ENCODE results near the gene RTN4RL2. TPM values are rescaled to one million over a fixed set of nuclear protein-coding genes. Genes with fewer than 3 reads are reported as not detected.
A peak's percentile ranks its signal among the peaks of the same experiment; 100 is the strongest.

RTN4RL2 gene
- total RNA-seq, 4 donors from 2014 or later = 1.2 TPM; not detected in 3

GRCh38 chr11:57457643-57458023 is 2.7 kb upstream of the RTN4RL2 start:
- DNase-seq = no peak
- no peak for TF ChIP-seq POLR2A (IDR thresholded peaks at IDR 0.05)
- TF ChIP-seq CTCF (IDR thresholded peaks at IDR 0.05) = no peak
- H3K36me3 ChIP-seq = no peaks in the 10 kb centered on the region
- H3K4me1 ChIP-seq = peaks cover 9 to 37% (median 28%) of the 10 kb centered on the region in 4 donors
- H3K27me3 ChIP-seq = peaks cover 0 to 10% of the 10 kb centered on the region in 2 donors
- no peak overlapping the region for H3K27ac ChIP-seq
- no peak overlapping the region for H3K4me3 ChIP-seq
- no peaks in the 10 kb centered on the region for H3K9me3 ChIP-seq

- Histone ChIP-seq H3K9me3 (no peaks in the 10 kb centered on the region), H3K4me3 (peak overlapping the region; percentile 24 to 56 (median 46)), H3K36me3 (no peaks in the 10 kb centered on the region), H3K4me1 (peaks cover 9 to 37% (median 28%) of the 10 kb centered on the region in 4 donors), H3K27ac (no peak overlapping the region), H3K27me3 (peaks cover 0 to 10% of the 10 kb centered on the region in 2 donors)
- no peak for DNase-seq
- TF ChIP-seq POLR2A (IDR thresholded peaks at IDR 0.05) (no peak), CTCF (IDR thresholded peaks at IDR 0.05) (no peak)
These were observed 2.3 kb upstream of the RTN4RL2 start for GRCh38 chr11:57458060-57458409.

- H3K36me3 ChIP-seq = no peaks in the 10 kb centered on the region
- peak; percentile 43 to 69 (median 67) for DNase-seq
- H3K27ac ChIP-seq = no peak overlapping the region
- H3K4me1 ChIP-seq = peaks cover 9 to 37% (median 28%) of the 10 kb centered on the region in 4 donors
- TF ChIP-seq POLR2A (IDR thresholded peaks at IDR 0.05) (no peak), CTCF (IDR thresholded peaks at IDR 0.05) (peak; percentile 45 to 86 (median 56))
- H3K9me3 ChIP-seq = no peaks in the 10 kb centered on the region
- H3K27me3 ChIP-seq = peaks cover 0 to 10% of the 10 kb centered on the region in 2 donors
- H3K4me3 ChIP-seq = peak overlapping the region; percentile 24 to 56 (median 46)
These were observed 1.7 kb upstream of the RTN4RL2 start for GRCh38 chr11:57458410-57459163.

GRCh38 chr11:57459164-57460021 is 935 bp upstream of the RTN4RL2 start:
- Histone ChIP-seq H3K27ac (no peak overlapping the region), H3K27me3 (peaks cover 0 to 10% of the 10 kb centered on the region in 2 donors), H3K9me3 (no peaks in the 10 kb centered on the region), H3K4me1 (peaks cover 9 to 37% (median 28%) of the 10 kb centered on the region in 4 donors), H3K36me3 (no peaks in the 10 kb centered on the region), H3K4me3 (peak overlapping the region; percentile 24 to 56 (median 46))
- TF ChIP-seq POLR2A (IDR thresholded peaks at IDR 0.05) (no peak), CTCF (IDR thresholded peaks at IDR 0.05) (no peak)
- no peak for DNase-seq

GRCh38 chr11:57460758-57461749 is 726 bp downstream of the RTN4RL2 start:
- H3K4me3 ChIP-seq = peak overlapping the region; percentile 31 to 56 (median 46)
- DNase-seq = no peak

More at GRCh38 chr11:57460758-57461749, 726 bp downstream of the RTN4RL2 start:
- H3K36me3 ChIP-seq = no peaks in the 10 kb centered on the region
- H3K4me1 ChIP-seq = peaks cover 9 to 37% (median 28%) of the 10 kb centered on the region in 4 donors
- H3K27me3 ChIP-seq = peaks cover 0 to 10% of the 10 kb centered on the region in 2 donors
- no peaks in the 10 kb centered on the region for H3K9me3 ChIP-seq
- H3K27ac ChIP-seq = no peak overlapping the region
- no peak for TF ChIP-seq POLR2A (IDR thresholded peaks at IDR 0.05)
- no peak for TF ChIP-seq CTCF (IDR thresholded peaks at IDR 0.05)
